Measurements from ENCODE around the gene RAB34.
A peak's percentile ranks its signal among the peaks of the same experiment; 100 is the strongest.

Gene RAB34

GRCh38 chr17:28710861-28711722, 6.6 kb downstream of the RAB34 start:
- Mint-ChIP-seq H3K27me3 (peaks cover 25% of the 10 kb centered on the region), H3K9me3 (no peaks in the 10 kb centered on the region), H3K27ac (peak overlapping the region; percentile 94 to 97), H3K4me3 (peak overlapping the region; percentile 86 to 92), H3K4me1 (peaks cover 22% of the 10 kb centered on the region)
- ATAC-seq (peak; percentile 89), DNase-seq (peak; percentile 91)

DNA sequence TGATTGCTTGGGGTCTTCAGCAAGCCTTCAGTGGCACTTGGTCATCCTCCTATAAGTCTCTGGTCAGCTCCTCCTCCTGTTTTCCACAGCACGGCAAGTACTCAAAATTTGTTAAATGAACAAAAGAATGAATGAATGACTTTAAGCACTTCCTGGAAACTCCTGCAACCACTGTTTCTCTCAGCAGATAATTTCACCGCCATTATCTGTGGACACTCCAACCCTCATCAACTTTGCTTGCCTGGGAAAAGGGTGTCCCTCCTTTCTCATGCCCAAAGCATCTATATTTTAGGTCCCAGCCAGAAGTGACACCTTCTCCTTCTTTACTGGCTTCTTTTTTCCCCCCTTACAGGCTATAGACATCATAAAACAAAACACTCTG, 10.3 kb downstream of the RAB34 start:
- Mint-ChIP-seq H3K27me3 (no peaks in the 10 kb centered on the region), H3K9me3 (no peaks in the 10 kb centered on the region), H3K4me3 (no peak overlapping the region), H3K4me1 (peaks cover 15% of the 10 kb centered on the region), H3K27ac (peak overlapping the region in 1 of 2 donors; percentile 2)
- ATAC-seq: no peak
- DNase-seq: no peak

GRCh38 chr17:28706471-28707338, 11.0 kb downstream of the RAB34 start:
- Mint-ChIP-seq H3K4me3 (no peak overlapping the region), H3K27ac (no peak overlapping the region), H3K9me3 (no peaks in the 10 kb centered on the region), H3K27me3 (no peaks in the 10 kb centered on the region), H3K4me1 (peaks cover 8% of the 10 kb centered on the region)
- DNase-seq (no peak), ATAC-seq (no peak)

DNA sequence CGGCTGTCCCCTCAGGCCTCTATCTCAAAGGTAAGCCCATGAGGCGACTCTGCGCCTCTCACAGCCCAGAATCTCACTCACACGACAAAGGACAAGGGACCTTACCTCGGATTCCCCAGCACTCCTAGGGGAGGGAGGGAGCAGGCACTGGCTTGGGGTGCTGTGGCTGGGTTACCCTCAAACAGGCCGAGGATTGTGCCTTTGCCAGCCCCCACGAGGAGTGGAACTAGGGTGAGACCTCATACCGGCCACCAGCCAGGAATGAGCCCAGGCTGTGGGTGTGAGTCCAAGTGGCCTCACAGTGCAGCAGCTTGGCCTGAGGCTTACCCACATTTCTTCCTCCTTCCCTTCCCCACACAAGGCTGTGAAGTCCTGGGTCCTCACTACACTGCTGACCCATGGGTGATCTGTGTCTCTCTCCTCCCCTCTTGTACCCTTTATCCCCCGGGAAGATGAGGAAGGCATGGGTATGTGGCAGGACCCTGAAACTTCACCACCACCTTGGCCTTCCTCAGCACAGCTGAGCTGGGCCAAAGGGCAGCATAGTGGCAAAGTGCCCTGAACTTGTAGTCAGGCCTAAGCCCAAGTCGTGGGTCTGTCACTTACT, 11.8 kb downstream of the RAB34 start:
- no peak for ATAC-seq
- no peak for DNase-seq
- no peak overlapping the region for H3K4me3 Mint-ChIP-seq
- no peaks in the 10 kb centered on the region for H3K27me3 Mint-ChIP-seq
- H3K4me1 Mint-ChIP-seq: peaks cover 6% of the 10 kb centered on the region
- H3K27ac Mint-ChIP-seq: peak overlapping the region; percentile 17 to 19
- H3K9me3 Mint-ChIP-seq: no peaks in the 10 kb centered on the region

GRCh38 chr17:28705074-28705659, 12.5 kb downstream of the RAB34 start:
- no peaks in the 10 kb centered on the region for H3K27me3 Mint-ChIP-seq
- peak; percentile 11 for ATAC-seq
- DNase-seq: no peak
- H3K4me1 Mint-ChIP-seq: no peaks in the 10 kb centered on the region
- no peaks in the 10 kb centered on the region for H3K9me3 Mint-ChIP-seq
- peak overlapping the region in 1 of 2 donors; percentile 80 for H3K27ac Mint-ChIP-seq
- H3K4me3 Mint-ChIP-seq: no peak overlapping the region

DNA sequence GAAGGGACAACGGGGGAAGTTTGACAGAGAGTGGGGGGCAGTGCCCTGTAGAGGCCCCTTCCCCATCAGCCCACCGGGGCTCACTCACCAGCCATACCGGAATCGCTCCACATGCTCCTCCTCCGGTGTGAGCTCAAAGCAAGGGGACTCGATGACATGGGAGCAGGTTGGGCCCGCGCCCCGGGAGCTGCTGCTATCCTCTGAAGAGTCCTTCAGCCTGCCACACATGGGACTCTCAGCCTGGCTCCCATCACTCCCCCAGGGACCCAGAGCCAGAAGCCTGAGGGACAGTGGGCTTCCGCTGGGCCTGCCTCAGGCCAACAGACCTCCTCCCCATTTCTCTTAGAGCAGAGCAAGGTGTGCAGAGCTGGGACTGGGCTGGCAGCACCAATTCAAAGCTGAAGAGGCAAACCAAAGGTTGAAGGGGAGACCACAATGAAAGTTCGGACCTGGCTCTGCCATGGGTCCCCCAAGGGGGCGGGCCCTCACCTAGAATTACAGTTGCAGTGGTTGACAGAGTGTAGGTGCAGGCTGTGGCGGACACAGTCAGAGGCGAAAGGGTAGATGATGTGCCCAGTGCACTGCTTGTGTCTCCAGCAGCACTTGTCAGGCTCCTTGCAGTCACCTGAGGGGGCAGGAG, 13.3 kb downstream of the RAB34 start:
- Mint-ChIP-seq H3K4me3 (no peak overlapping the region), H3K4me1 (no peaks in the 10 kb centered on the region), H3K9me3 (no peaks in the 10 kb centered on the region), H3K27me3 (no peaks in the 10 kb centered on the region), H3K27ac (peak overlapping the region in 1 of 2 donors; percentile 3)
- ATAC-seq (peak; percentile 11), DNase-seq (no peak)

DNA sequence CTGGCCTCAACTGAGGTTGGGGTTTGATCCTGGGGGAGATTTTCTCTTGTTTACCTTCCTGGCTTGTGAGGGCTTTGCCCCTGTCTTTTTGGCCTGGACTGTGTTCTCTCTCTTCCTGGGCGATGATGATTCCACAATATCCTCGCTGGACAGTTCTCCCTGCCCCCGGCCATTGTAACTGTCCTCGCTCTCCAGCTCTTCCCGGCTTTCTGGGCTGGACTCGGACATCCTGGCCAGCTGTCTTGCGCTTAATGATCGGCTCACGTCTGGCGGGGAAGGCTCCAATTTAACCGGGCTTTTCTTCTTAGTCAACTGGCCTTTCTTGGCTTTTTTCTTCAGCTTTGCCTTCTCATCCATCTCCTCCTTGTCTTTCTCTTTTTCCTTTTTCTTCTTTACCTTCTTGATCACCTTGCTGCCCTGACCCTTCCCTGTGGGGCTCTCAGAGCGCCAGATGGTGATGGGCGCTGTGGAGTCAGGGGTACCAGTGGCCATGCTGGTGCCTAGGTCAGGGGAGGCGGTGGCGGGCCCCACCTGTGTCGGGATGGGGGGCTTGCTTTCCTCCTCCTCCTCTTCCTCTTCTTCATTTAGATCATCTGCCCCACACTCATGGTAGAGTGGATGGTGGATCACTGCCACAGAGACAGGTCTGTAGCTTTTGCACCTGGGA, 14.0 kb downstream of the RAB34 start:
- Mint-ChIP-seq H3K4me3 (no peak overlapping the region), H3K4me1 (no peaks in the 10 kb centered on the region), H3K9me3 (no peaks in the 10 kb centered on the region), H3K27me3 (no peaks in the 10 kb centered on the region), H3K27ac (peak overlapping the region in 1 of 2 donors; percentile 3)
- DNase-seq (no peak), ATAC-seq (no peak)

GRCh38 chr17:28702752-28703150, 14.9 kb downstream of the RAB34 start:
- DNase-seq (no peak), ATAC-seq (no peak)
- Mint-ChIP-seq H3K27ac (no peak overlapping the region), H3K27me3 (no peaks in the 10 kb centered on the region), H3K4me3 (no peak overlapping the region), H3K9me3 (no peaks in the 10 kb centered on the region), H3K4me1 (no peaks in the 10 kb centered on the region)

- H3K4me3 Mint-ChIP-seq: no peak overlapping the region
- DNase-seq (no peak), ATAC-seq (no peak)
- H3K4me1 Mint-ChIP-seq: no peaks in the 10 kb centered on the region
- no peaks in the 10 kb centered on the region for H3K27me3 Mint-ChIP-seq
- H3K27ac Mint-ChIP-seq: peak overlapping the region in 1 of 2 donors; percentile 47
- no peaks in the 10 kb centered on the region for H3K9me3 Mint-ChIP-seq
These were observed 15.5 kb downstream of the RAB34 start for GRCh38 chr17:28702026-28702751.

GRCh38 chr17:28700830-28701492, 16.7 kb downstream of the RAB34 start:
- DNase-seq (no peak), ATAC-seq (no peak)
- no peak overlapping the region for H3K27ac Mint-ChIP-seq
- no peak overlapping the region for H3K4me3 Mint-ChIP-seq
- no peaks in the 10 kb centered on the region for H3K27me3 Mint-ChIP-seq
- no peaks in the 10 kb centered on the region for H3K9me3 Mint-ChIP-seq
- H3K4me1 Mint-ChIP-seq: no peaks in the 10 kb centered on the region

DNA sequence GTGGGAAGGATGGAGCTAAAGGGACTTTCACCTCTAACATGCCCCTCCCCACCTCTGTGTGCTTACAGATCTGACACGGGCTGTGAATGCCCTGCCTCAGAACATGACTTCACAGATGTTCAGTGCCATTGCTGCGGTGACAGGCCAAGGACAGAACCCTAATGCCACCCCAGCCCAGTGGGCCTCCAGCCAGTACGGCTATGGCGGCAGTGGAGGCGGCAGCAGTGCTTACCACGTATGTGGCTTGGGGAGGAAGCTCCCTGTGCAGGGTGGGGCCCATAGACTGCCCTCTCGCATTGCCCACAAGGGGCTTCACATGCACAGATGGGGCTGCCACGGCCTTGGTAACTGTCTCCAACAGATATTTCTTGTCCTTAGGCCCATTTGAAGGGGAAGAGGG, 17.4 kb downstream of the RAB34 start:
- Mint-ChIP-seq H3K4me3 (no peak overlapping the region), H3K4me1 (no peaks in the 10 kb centered on the region), H3K9me3 (no peaks in the 10 kb centered on the region), H3K27ac (no peak overlapping the region), H3K27me3 (no peaks in the 10 kb centered on the region)
- ATAC-seq: no peak
- DNase-seq: no peak

DNA sequence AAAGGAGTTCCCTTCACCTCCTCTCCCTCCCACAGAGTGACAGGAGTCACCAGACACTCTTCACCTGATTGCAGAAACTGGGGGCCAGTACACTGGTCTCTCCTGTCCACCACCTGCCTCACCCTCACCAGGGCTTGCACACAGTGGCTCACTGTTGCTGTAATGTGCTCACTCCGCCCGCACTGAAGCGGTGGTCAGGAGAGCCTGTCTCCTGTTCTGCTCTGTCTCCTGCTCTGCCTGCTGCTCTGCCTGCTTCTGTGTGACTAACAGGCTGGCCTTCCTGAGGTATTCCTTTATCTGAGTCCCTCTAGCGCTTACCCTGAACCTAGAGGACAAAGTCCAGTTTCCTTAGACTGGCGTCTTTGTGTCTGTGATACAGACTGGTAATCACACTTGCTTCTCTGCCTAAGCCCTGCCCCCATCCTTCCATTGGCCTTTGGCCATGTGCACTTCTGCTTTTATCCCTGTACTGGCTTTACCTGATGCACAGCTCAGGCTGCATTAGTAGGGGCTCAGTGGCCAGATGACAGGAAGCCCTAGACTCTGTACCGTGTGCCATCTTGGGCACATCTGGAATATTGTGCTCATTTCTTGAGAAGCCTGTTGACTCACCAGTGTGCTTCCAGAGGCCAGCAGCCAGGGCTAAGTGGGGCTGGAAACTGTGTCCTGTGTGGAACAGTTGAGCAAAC, 19.3 kb downstream of the RAB34 start:
- H3K27ac Mint-ChIP-seq: no peak overlapping the region
- H3K4me1 Mint-ChIP-seq: no peaks in the 10 kb centered on the region
- H3K4me3 Mint-ChIP-seq: no peak overlapping the region
- DNase-seq: no peak
- H3K9me3 Mint-ChIP-seq: no peaks in the 10 kb centered on the region
- H3K27me3 Mint-ChIP-seq: no peaks in the 10 kb centered on the region
- ATAC-seq: no peak

GRCh38 chr17:28693869-28694268, 23.8 kb downstream of the RAB34 start:
- Mint-ChIP-seq H3K27me3 (no peaks in the 10 kb centered on the region), H3K27ac (peak overlapping the region; percentile 51 to 57), H3K4me1 (no peaks in the 10 kb centered on the region), H3K9me3 (no peaks in the 10 kb centered on the region), H3K4me3 (no peak overlapping the region)
- no peak for ATAC-seq
- DNase-seq: no peak

All from stimulated activated naive CD8-positive, alpha-beta T cell treated with anti-CD3 and anti-CD28 coated beads, Interleukin-15, amount 100 ng/mL, for 72 hours (primary cell).